GM18526 (cell line): ENCODE data around the gene ZNF384.

Source experiments
- POLR2A ChIP-seq: IDR thresholded peaks from 3 replicates; pipeline ENCODE4 v1.6.1; 2011; ENCODE audit not compliant: insufficient read length; ENCODE audit errors: extremely low read depth

The ZNF384 gene

DNA sequence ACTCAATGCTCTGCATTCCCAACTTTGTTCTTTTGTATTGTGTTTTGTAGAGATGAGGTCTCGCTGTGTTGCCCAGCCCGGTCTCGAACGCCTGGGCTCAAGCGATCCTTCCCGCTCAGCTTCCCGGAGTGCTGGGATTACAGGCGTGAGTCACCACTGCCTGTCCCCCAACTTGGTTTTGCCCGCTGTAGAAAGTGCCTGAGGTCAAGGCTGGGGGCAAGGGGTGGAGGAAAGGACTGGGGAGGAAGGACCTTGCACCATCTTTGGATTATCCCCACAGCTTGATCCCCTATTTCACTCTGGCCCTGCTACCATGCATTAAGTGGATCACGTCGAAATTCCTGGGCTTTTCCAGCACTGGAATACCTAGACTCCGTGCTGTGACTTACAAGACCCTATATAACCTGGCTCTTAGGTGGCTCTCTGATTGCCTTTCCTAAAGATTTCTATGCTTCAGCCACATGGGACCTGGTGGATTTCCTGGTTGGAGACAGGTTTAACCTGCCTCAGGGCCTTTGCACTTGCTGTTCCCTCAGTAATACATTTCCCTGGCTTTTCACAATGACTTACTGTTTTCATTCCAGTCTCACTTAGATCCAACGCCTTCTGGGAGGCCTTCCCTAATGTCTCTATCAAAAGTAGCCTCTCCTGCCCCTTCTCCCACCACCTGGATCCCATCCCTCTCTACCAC lies 12.0 kb upstream of the ZNF384 start:
- no peak for TF ChIP-seq POLR2A

DNA sequence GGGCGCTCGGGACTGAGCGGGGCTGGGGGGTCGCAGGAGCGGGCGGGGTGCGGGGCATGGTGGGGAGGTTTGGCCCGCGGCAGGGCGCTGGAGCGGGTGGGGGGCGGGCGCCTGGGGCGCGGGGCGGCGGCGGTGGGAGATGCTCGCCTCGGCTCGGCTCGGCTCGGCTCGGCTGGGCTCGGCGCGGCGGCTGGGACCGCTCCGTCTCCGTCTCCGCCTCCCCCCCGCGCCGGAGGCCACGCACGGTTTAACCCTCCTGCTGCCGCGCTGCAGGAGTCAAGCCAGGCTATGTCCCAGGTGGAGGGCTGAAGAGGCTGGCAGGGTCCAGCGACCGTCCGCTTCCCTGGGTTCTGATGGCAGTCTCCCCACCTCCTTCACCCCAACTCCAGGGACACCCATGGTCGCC lies 11.5 kb upstream of the ZNF384 start, which contains the start of gene PIANP:
Gene PIANP, minus strand, starts transcription at position 170 of the 406 bp plus-strand sequence. CDS start 2,754 bp downstream, outside the sequence.
- TF ChIP-seq POLR2A = no peak

DNA sequence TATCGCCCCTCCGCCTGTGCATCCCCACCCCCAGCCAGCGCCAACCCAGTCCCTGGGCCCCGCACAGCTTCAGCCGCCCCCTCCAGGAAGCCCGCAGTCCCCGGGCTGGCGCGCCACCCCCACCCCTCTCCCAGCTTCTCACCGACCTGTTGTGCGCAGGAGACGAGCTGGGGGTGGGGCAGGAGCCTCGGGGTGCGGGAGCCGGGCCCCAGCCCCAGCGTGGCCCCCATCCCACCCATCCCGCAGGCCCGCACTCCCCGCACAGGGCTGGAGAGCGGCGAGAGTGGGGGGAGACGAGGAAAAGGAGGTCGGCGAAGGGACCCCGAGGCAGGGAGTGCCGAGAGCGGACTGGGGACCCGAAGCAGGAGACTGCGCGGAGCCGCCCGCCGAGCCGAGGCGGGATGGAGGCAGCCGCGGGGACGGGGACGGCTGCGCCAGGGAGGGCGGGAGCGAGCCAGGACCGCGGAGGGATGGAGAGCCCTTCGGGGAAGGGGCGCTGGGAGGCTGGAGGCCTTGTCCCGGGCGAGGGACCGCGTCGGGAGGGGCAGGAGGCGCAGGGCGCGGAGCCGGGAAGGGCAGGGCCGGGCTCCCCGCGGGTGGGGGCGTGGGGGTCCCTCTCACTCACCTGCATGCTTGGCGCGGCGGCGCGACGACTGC lies 10.9 kb upstream of the ZNF384 start:
- no peak for TF ChIP-seq POLR2A

DNA sequence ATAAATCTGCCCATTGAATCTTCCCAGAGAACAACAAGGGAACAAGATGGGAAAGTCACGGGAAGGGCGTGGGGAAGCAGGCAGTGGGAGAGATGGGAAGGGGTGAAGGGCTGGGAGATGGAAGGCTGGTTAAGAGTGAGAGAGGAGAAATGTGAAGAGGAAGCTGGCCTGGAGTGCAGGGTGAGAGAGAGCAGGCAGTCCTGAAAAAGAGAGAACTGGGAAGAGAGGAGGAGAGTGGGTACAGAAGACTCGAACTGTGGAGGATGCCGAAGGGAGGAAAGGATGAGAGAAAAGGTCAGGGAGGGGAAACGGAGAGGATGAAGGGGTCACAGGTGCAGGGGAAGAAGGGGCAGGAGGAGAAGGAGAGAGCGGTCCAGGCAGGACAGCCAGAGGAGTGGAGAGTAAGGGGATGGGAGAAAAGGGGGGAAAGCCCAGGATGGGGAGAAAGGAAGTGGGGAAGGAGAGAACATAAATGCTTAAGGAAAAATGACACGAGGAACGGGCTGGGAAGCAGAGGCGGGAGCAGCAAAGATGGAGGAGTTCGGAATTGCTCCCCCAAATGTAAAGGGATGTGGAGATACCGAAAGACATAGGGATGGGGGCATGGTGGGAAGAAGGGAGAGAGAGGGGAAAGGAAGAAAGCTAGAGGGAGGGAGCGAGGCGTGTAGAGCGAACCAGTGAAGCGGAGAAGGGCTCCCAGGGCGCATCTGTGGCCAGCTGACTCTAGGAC lies 10.2 kb upstream of the ZNF384 start:
- TF ChIP-seq POLR2A = no peak

DNA sequence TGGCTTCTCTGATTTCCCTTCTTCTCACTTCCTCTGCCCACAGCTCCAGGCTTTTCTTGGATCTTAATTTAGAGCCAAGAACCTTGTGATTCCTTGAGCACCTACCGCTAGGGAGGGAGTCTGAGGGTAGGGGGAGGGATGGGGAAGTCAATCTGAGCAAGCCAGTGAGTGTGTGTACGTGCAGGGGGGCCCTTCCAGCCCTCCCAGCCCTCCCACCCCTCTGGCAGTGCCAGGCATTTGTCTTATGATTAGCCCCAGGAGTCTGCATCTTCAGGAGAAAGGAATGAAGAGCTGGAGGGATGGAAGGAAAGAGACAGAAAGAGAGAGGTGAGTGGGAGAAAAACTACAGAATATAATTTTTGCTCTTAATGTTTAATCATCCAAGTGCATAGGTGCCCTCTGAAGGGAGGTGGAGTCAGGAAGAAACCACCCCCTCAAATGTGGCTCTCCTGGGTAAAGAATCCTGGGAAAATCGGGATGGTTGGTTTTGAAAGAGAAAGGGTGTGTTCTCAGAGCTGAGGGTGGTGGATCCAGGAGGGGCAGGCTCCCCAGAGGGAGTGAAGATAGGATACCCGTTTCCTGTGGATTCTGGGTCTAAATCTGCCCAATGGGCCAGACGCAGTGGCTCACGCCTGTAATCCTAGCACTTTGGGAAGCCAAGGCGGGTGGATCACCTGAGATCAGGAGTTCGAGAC lies 9.3 kb upstream of the ZNF384 start:
- no peak for TF ChIP-seq POLR2A

DNA sequence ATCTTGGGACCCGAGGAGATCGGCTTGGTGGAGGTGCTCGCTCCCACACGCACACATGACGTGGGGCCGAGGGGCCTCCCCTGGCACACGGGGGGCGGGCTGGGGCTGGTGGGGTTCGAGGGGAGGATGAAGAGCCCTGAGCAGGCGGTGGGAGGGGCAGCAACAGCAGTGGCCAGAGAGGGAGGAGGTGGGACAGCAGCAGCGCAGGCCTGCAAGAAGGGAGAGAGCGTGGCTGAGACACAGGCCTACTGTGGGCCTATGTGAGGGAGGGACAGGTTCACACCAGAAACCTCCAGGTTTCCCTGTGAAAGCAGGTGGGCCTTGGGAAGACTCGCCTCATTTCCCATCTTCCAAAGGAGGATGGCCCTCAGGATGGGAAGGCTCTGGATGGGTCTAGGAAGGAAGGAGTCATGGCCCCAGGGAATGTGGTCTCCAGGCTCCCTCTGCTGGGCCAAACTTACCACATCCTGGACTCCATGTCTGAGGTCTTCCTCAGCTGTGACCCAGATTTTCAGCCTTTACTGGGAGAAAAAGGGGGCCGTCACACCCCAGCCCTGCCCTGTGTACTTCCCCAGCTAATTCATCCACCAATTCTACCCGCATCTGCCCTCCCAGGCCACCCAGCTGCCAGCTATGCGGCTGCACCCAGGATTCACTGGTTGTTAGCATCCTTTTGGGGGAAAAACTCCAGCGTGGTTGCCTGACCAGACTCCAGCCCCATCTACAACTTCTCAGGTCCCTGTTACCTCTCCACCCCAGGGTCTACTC lies 8.6 kb upstream of the ZNF384 start:
- TF ChIP-seq POLR2A = no peak

DNA sequence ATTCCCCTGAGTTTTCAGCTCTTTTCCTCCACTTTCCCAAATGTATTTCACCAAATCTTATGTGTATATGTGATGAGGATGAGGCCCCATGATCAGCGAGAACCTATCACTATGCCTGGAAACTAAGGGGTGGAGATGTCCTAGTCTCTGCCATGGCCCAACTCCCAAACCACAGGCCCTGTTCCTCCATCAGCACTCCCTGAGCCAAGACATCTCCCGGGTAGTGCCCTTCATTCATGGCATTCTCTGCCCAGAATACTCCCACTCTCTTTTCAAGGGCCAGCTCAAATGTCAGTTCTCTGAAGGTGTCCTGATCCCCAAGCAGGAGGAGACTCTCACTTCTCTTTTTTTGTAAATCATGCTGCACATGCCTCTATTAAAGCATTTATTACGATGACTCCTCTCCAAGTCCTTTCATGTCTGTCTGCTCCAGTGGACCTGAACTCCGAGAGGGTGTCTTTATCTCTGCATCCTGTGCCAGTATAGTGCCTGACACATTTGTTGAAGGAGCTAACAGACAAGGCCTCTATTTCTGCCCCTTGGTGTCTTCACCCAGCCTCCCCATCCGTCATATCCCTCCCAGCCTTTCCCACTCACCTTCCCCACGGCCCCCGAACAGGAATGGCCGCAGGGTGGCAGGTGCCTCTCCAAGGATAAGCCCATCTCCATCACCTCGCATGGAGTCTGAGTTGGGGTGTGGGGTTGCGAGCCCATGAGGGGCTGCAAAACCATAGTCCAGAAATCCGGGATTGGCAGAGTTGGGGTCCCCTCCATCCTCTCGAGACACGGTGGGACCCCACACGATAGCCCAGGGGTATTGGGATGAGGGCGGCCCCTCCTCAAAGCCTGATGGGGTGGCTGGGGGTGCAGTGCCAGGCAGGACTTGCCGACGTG lies 7.8 kb upstream of the ZNF384 start:
- TF ChIP-seq POLR2A = no peak

DNA sequence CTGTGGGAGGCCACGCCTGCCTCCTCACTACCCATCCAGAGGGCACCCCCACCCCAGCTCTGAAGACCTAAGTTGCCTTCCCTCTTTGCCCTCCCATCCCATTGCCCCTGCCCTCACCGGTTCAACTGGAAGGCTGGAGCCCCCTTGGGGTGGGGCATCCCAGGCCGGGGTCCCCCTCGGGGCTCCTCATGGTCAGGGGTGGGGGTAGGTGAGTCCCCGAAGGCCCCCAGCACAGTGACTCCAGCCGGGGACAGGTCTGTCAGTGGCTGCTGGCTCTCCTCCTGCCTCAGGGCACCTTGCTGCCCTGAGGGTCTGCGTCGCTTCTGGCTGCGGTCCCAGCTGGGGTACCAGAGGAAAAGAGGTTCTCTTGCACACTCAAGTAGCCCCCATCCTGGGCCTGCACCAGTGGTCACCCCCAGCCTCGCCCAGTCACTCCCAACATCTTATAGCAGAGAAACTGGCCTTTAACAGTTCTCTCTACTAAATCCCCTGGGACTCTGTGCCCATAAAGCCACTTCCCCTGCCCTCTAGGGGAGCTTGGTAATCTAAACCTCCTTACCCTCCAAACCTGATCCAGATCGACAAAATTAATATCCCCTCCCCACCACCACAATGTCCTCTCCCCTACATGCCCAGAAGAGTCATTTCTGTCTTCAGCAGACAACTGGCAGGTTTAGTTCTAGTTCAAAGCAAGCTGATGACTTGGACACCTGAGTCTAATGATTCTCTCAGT lies 6.3 kb upstream of the ZNF384 start:
- no peak for TF ChIP-seq POLR2A

DNA sequence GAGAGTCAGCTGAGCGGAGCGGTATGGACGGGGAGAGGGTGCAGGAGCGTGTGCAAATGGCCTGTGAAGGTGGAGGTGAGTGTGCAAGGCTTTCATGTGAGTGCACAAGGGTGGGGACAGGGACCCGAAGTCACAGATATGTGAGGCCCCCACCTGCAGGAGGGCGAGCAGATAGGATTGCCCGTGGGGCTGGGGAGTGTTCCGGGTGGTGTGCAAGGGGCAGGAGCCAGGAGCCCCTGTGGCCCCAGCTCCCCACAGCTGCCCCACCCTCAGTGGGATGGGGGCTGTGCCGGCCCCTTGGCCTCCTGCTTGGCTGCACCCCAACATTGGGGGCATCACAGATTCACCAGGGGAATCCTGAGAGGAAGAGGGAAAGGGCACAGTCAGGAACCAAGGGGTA lies 5.5 kb upstream of the ZNF384 start:
- TF ChIP-seq POLR2A = no peak

DNA sequence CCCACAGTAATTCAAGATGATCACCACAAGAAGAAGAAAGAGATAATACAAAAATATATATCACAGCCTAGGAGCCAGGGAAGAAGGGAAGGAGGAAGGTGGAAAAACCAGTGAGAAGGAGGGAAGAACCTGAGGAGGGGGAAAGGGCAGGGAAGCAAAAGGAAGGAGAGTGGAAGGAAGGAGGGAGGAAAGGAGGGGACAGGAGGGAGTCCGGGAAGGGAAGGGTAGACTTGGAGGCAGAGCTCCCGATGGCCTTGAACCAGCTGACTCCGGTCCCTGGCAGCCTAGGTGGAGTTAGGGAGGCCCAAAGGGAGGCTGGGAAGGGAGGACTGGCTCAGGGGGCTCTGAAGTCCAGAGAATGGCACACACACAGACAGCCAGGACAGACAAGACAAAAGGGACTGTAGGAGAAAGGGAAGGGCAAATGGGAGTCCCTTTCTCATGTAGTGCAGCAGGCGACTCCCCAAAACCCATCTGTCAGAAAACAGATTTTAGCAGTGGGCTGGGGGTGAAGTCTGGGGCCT lies 4.7 kb upstream of the ZNF384 start:
- TF ChIP-seq POLR2A = no peak

DNA sequence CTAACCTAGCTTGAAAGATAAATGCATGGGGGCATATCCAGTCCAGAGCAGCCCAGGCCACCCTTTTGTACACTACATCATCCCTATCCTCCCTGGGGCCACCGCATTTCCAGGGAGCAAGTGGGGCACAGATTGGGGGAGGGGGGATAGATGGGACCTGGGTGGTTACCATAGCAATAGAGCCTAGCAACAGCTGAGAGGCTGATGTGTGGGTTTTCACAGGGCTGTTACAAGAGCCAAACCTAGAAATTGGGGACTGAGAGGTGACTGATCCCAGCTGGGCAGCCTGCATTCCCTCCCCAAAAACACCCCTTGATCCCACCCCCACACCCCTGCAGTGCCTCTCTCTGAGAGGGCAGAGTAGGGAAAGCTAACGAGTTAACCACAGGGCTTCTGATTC lies 3.7 kb upstream of the ZNF384 start:
- TF ChIP-seq POLR2A = no peak

DNA sequence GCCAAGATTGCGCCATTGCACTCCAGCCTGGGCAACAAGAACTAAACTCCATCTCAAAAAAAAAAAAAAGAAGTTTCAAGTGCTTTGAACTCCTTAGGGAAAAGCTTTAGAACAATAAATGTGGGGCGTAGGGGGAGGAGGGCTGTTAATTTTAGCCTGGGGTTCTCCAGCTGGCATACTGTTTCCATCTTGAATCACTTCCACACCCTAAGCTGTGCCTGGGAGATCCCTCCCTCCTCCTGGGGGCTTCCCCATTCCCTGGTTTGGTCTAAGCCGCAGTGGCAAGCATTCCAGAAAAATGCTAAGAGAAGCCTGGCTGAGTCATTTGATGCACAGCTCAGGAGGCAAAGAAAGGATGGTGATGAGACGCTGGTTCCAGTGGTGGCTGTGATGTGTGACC lies 2.3 kb upstream of the ZNF384 start:
- no peak for TF ChIP-seq POLR2A

DNA sequence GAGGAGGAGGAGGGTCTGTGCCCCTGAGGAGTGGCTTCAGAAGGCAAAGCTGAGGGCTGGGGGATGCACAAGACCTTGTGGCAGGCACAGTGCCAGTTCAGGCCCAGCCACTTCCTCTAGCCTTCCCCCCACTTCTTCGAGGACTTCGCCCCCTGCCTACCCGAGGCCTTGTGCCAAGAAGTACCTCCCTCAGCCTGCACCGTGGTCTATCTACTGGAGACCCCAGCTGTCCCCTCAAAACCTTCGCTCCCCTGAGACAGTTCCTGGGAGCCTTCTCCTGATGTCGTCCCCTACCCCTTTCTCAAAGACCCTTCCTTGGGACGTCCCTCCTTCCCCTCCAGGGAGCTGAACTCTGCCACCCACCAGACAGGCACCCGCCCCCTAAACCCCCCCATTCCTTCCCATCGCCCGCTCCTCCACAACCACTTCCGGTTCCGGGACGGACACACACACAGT lies 604 bp downstream of the ZNF384 start:
- TF ChIP-seq POLR2A = no peak

DNA sequence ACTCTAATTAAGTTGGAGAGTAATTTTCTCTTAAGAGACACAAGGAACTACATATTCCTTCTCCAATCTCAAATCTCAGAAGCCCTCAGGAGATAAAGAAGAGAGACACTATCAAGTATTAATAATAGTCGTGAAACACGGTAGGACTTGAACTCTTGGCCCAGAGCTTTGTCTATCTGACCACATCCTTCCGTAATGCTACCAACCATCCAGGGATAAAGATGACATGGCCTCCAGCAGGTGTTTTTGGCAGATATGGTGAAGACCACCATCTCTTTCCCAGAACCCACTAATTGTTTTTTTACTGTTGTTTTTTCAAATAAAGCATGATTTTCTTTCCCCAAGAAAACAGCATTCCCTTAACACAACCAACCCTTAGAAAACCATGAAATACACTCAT lies 3.4 kb downstream of the ZNF384 start:
- TF ChIP-seq POLR2A = no peak
